Heart right ventricle (tissue), 16 donors: ENCODE measurements around the gene DNAJC1. TPM values are rescaled to one million over a fixed set of nuclear protein-coding genes. Genes with fewer than 3 reads are reported as not detected.
"Not testable (repeated sequence)": the region's sequence is repeated elsewhere in the genome, so short reads cannot be mapped to it uniquely, and the experiment has no call there.

Experiments used
- ATAC-seq, 8 donors: fragments of 200-7000 bp; cut with Tn5 transposase; one replicate each; pipeline ENCODE4 v1.9.1; 2020; ENCODE audit warnings: mild to moderate bottlenecking in 8 of 8, moderate library complexity in 8 of 8, moderate number of reproducible peaks in 1 of 8
- DNase-seq, 2 donors: peaks; one replicate each; pipeline ENCODE4 v3.0.0-alpha.2; 2020
- H3K27ac ChIP-seq, 10 donors: fragments of 200-600 bp; sonication (generic) in 2 of 10; one replicate each; pipeline versions ENCODE4 v1.5.0 to v1.8.0; 2020 to 2022; ENCODE audit warnings: mild to moderate bottlenecking in 3 of 10
- H3K27me3 ChIP-seq, 7 donors: fragments of 200-600 bp; one replicate each; pipeline ENCODE4 v1.8.0; 2021 to 2022; ENCODE audit warnings: mild to moderate bottlenecking in 2 of 7
- H3K36me3 ChIP-seq, 9 donors: fragments of 200-600 bp; sonication (generic) in 1 of 9; one replicate each; pipeline versions ENCODE4 v1.5.0 to v1.8.0; 2020 to 2022; ENCODE audit warnings: mild to moderate bottlenecking in 2 of 9
- H3K4me1 ChIP-seq, 9 donors: fragments of 200-600 bp; sonication (generic) in 1 of 9; one replicate each; pipeline versions ENCODE4 v1.5.0 to v1.8.0; 2020 to 2022; ENCODE audit warnings: mild to moderate bottlenecking in 4 of 9
- H3K4me3 ChIP-seq, 10 donors: fragments of 200-600 bp; sonication (generic) in 2 of 10; one replicate each; pipeline versions ENCODE4 v1.5.0 to v1.8.0; 2020 to 2022; ENCODE audit warnings: mild to moderate bottlenecking in 7 of 10, moderate library complexity in 2 of 10
- H3K9me3 ChIP-seq, 11 donors: fragments of 200-600 bp in 10 of 11; sonication (generic) in 2 of 11; one replicate each; pipeline versions ENCODE4 v1.5.0 to v1.8.0; 2013 to 2022; ENCODE audit warnings: mild to moderate bottlenecking in 2 of 11, control low read depth in 1 of 11, moderate library complexity in 1 of 11
- CTCF ChIP-seq, 9 donors: fragments of 200-600 bp; sonication (generic) in 2 of 9; IDR thresholded peaks; one replicate each; pipeline versions ENCODE4 v1.5.0 to v1.8.0; 2021 to 2022; ENCODE audit warnings: antibody characterized with exemption in 9 of 9, mild to moderate bottlenecking in 5 of 9, moderate library complexity in 1 of 9
- WGBS, 2 donors: extraction: QIAGEN DNeasy Blood & Tissue Kit; methylation state at CpG; one replicate each; pipeline ENCODE4 v1.1.7; 2013; ENCODE audit warnings: inconsistent platforms in 1 of 2; 5-methylcytosine and 5-hydroxymethylcytosine counted together
- intact Hi-C, 10 donors: fragments of 100-400 bp; cut with DNase I; formaldehyde crosslinking; loops; one replicate each; pipeline versions ENCODE4 v1.11.1 to v1.14.2; 2022
- polyA plus RNA-seq, 2 donors: library from polyadenylated mRNA; stranded (reverse); fragments of 200-250 nt; gene quantifications; one replicate each; pipeline ENCODE4 v1.2.3, GENCODE V29; 2013
- total RNA-seq, 10 donors: library from RNA; stranded (reverse); fragmentation: NEBNext Ultra II Directional in 3 of 10; extraction: Animal tissue kit (Norgen Biotek cat#: 25700) in 3 of 10; gene quantifications; one replicate each; pipeline versions ENCODE4 v1.2.1 to v1.2.4, GENCODE V29; 2021 to 2023
- donor health status: Arrhythmogenic right ventricular cardiomyopathy.
- donor health status: ischemic (EF 13 %, LVEDD 7.1; RV severe dilation, severe dysfunction).
- donor health status: healthy with polysubstance abuse.
- donor health status: DM: no; HTN: yes; CAD: no.
- donor health status: DM: no; HTN: no; CAD: no.
- donor health status: ischemic (EF 25% LVEDD 6.9; RV normal size, moderate dysfunction).
- donor health status: ischemic (EF 25% LVEDD 5.7; RV mildly dilated, moderate dysfunction).
- donor health status: healthy.
- donor health status: DM: yes; HTN: yes; CAD: no.
- donor health status: Ischemic cardiomyopathy.
- donor health status: ischemic (EF 35%, LVEDD 5.7; RV mildly dilated, moderate dysfunction).
- donor health status: nonischemic (EF 11% LVEDD 7.7; RV severe dilation, severe dysfunction).
- donor health status: DM: yes; HTN: yes; CAD: no.
- donor health status: PGD.
- donor health status: ischemic (EF 29% LVEDD 5.4; RV normal size, mild dysfunction).
- donor health status: nonischemic (EF 23%, LVEDD 6.1; RV moderate dilation, normal function).

DNAJC1 gene
- total and polyA plus RNA-seq, 12 donors = 8.9 to 26.8 (median 11.4) TPM

- H3K27me3 ChIP-seq = no peaks in the 10 kb centered on the region
- intact Hi-C loops = no loop called here
- no peak overlapping the region for H3K27ac ChIP-seq
- no peak overlapping the region for H3K4me3 ChIP-seq
- peaks cover 0 to 47% (median 12%) of the 10 kb centered on the region in 11 donors for H3K9me3 ChIP-seq
- TF ChIP-seq CTCF (IDR thresholded peaks at IDR 0.05) = no peak
- H3K36me3 ChIP-seq = peaks cover 0 to 27% (median 7%) of the 10 kb centered on the region in 9 donors
- DNase-seq (no peak), ATAC-seq (no peak)
- peaks cover 0 to 7% (median 0%) of the 10 kb centered on the region in 9 donors for H3K4me1 ChIP-seq
These were observed 117.6 kb downstream of the DNAJC1 start for GRCh38 chr10:21885940-21886339.

GRCh38 chr10:21873198-21873597 lies 130.3 kb downstream of the DNAJC1 start:
- H3K9me3 ChIP-seq = peaks cover 0 to 29% (median 12%) of the 10 kb centered on the region in 11 donors
- no peak for DNase-seq
- H3K4me1 ChIP-seq = no peaks in the 10 kb centered on the region
- H3K36me3 ChIP-seq = peaks cover 0 to 54% (median 6%) of the 10 kb centered on the region in 9 donors
- no peak overlapping the region for H3K27ac ChIP-seq
- intact Hi-C loops = no loop called here
- no peaks in the 10 kb centered on the region for H3K27me3 ChIP-seq
- 96 to 99% methylated on average over 5 of the region's 5 CpGs for WGBS, 2 donors
- H3K4me3 ChIP-seq = no peak overlapping the region
- ATAC-seq = no peak
- TF ChIP-seq CTCF (IDR thresholded peaks at IDR 0.05) = no peak

GRCh38 chr10:21872771-21873170 lies 130.8 kb downstream of the DNAJC1 start:
- intact Hi-C loops, DNase-seq, H3K27ac ChIP-seq, H3K27me3 ChIP-seq, H3K4me1 ChIP-seq, ATAC-seq, H3K4me3 ChIP-seq: not testable (repeated sequence)
- peaks cover 0 to 29% (median 12%) of the 10 kb centered on the region in 11 donors for H3K9me3 ChIP-seq
- 98% methylated on average over 11 of the region's 11 CpGs for WGBS, 2 donors
- H3K36me3 ChIP-seq = peaks cover 0 to 54% (median 6%) of the 10 kb centered on the region in 9 donors

GRCh38 chr10:21870849-21871248 lies 132.7 kb downstream of the DNAJC1 start:
- H3K36me3 ChIP-seq = peaks cover 0 to 46% (median 6%) of the 10 kb centered on the region in 9 donors
- H3K27ac ChIP-seq = no peak overlapping the region
- ATAC-seq (no peak), DNase-seq (no peak)
- no peak for TF ChIP-seq CTCF (IDR thresholded peaks at IDR 0.05)
- no peak overlapping the region for H3K4me3 ChIP-seq
- H3K9me3 ChIP-seq = peaks cover 0 to 42% (median 12%) of the 10 kb centered on the region in 11 donors
- intact Hi-C loops = no loop called here
- no peaks in the 10 kb centered on the region for H3K27me3 ChIP-seq
- 100% methylated on average over 1 of the region's 1 CpG for WGBS, 2 donors
- no peaks in the 10 kb centered on the region for H3K4me1 ChIP-seq

GRCh38 chr10:21869087-21869486 lies 134.4 kb downstream of the DNAJC1 start:
- H3K27ac ChIP-seq, ATAC-seq, H3K4me3 ChIP-seq, H3K27me3 ChIP-seq, intact Hi-C loops, DNase-seq, H3K4me1 ChIP-seq: not testable (repeated sequence)
- H3K9me3 ChIP-seq = peaks cover 0 to 41% (median 12%) of the 10 kb centered on the region in 11 donors
- peaks cover 0 to 37% (median 2%) of the 10 kb centered on the region in 9 donors for H3K36me3 ChIP-seq
- 93 to 100% methylated on average over 2 of the region's 2 CpGs for WGBS, 2 donors
